Stimulated activated CD4-positive, alpha-beta T cell treated with anti-CD3 and anti-CD28 coated beads, Interleukin-2, amount 100 ng/mL, for 24 hours (primary cell): ENCODE measurements around the gene CAMK1D.

Experiments used
- DNase-seq, 2 donors: peaks; one replicate each; pipeline ENCODE4 v3.0.0-alpha.2; 2020

CAMK1D gene

DNA sequence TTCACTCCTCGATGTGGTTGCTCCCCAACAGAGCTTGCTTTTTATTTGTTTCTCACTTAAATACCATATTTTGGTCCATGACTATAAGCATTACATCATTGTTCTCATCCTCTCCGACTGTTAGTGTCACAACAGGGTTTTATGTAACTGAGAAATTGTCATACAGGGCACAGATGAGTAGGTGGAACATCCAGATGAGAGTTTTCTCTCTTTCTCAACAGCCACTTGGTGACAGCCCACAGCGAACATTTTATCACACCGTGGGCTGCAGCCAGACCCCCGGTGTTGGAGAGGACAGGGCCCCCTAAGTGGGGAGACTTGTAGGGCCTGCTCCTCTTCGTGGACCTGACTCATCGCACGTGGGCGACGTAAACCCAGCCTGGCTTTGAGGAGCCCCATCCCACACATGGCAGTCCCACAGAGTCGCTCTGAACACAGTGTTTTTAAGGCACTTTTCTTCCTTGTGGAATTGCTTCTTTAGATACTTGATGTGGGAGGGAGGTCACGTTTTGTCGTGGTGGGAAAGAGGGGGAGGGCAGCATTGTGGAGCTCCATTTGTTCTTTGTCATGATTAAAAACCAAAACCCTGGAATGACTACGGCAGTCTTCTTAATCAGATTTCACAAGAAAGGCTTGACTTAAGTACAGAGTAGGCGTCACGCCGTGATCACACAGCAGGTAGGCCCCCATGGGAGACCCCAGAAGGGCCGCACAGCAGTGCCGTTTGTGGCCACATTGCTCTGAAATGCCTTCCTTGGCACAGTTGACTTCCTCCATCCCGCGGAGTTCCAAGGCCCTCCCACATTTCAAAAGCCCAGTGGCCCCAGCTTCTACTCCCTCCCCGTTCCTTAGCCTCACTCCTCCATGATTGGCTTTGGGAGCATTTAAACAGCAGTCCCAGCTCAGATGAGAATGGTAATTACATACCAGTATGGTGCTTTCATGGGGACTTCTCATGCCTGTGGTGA is 431.6 kb downstream of the CAMK1D start:
- peak; percentile 23 to 27 for DNase-seq

DNA sequence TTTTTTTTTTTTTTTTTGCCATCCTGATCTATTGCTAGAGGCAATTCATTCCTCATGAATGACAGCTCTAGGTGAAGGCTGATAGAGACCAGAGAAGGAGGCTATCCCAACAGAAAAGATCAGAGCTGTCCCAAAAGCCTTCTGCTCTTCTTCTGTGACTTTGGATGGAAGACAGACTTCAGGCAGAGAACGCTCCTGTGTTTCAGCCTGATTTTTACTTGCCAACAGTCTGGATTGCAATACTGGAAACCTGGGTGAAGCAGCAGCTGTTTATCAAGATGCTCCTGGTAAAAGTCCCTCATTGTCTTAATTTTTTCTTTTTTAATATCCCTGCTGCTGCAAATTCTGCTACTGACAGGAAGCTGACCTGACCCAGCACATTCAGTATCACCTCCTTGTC is 432.6 kb downstream of the CAMK1D start:
- DNase-seq: no peak

DNA sequence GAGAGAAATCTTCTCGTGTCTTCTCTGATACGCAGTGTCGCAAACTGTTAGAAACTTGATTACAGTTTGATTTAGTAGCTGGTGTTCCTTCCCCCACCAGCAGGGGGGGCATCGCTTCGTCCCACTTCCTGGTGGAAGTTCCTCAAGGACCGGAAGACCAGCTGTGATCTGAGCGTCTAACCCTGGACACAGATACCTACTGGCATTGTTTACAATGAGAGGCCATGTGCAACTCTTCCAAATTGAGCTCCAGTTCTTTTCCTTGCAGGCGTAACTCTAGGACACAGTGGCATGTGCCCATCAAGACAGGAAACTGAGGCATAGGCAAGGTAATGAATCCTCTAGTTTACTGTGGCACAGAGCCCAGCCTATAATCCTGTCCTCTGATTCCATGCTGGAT is 433.2 kb downstream of the CAMK1D start:
- DNase-seq: peak; percentile 49 to 62

GRCh38 chr10:12783293-12783692 is 433.9 kb downstream of the CAMK1D start:
- no peak for DNase-seq

- no peak for DNase-seq
Observed at GRCh38 chr10:12784646-12785045, 435.3 kb downstream of the CAMK1D start.

- no peak for DNase-seq
Observed at GRCh38 chr10:12785415-12785831, 436.1 kb downstream of the CAMK1D start.

DNA sequence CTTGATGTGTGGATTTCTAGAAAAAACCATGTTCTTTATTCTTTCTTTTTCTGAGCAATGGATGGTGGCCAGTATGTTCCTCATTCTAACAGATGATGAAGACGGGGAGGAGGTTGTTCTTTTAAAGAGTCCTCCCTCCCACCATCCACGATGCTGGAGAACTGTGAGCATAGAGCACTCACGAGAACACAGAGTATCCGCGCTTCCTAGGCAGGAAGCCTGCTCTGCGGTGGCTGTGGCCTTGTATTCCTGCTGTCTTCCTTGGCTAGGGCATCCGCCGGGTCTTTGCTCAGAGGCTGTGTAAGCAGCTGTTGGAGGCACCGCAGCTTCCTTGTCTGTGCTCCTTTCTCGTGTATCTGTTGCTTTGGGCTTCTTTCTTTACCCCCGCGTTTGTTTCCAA is 437.9 kb downstream of the CAMK1D start:
- DNase-seq: no peak

GRCh38 chr10:12788277-12788676 is 438.9 kb downstream of the CAMK1D start:
- no peak for DNase-seq

- no peak for DNase-seq
Observed at GRCh38 chr10:12790270-12790669, 440.9 kb downstream of the CAMK1D start.

- DNase-seq: no peak
Observed at GRCh38 chr10:12791728-12792127, 442.4 kb downstream of the CAMK1D start.

- DNase-seq: no peak
Observed at GRCh38 chr10:12792889-12793556, 443.7 kb downstream of the CAMK1D start.

GRCh38 chr10:12795315-12796110 is 446.2 kb downstream of the CAMK1D start:
- DNase-seq: no peak

DNA sequence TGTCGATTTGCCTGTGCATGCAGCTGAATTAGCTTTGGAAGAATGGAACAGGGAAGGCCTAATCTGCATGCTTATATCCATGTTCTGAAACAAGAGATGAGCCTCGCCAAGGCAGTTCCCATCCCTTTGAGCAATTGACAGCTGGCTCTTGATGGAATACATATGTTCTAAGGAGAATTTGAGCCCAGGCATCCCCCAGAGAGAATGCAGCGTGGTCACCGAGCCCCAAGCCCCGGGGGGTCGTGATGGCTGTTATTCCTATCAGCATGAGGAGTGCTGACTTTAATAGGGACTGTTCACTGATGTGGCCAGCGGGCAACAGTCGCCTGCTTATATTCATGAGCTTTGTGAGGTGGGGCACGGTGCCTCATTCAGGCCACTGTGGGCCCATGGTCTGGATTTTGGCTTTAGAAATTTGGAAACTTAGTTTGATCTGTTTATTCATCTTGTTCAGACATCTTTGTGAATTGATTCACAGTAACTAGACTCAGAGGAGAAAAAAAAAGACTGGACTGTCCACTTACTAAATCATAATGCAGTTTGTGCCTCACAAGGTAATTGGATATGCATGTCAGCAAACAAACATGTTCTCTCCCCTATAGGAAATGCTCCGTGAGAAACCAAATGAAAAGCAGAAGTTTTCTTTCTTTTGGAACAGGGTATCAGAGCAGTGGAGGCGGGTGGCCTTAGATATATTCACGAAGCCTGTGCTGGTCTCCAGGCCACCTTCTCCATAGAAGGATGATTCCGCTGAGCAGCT is 447.2 kb downstream of the CAMK1D start:
- no peak for DNase-seq

GRCh38 chr10:12797471-12798262 is 448.3 kb downstream of the CAMK1D start:
- DNase-seq: no peak

- no peak for DNase-seq
Observed at GRCh38 chr10:12799144-12799543, 449.8 kb downstream of the CAMK1D start.

- no peak for DNase-seq
Observed at GRCh38 chr10:12799714-12800113, 450.4 kb downstream of the CAMK1D start.

- DNase-seq: no peak
Observed at GRCh38 chr10:12800302-12800701, 451.0 kb downstream of the CAMK1D start.

GRCh38 chr10:12801214-12802087 is 452.1 kb downstream of the CAMK1D start:
- DNase-seq: no peak

DNA sequence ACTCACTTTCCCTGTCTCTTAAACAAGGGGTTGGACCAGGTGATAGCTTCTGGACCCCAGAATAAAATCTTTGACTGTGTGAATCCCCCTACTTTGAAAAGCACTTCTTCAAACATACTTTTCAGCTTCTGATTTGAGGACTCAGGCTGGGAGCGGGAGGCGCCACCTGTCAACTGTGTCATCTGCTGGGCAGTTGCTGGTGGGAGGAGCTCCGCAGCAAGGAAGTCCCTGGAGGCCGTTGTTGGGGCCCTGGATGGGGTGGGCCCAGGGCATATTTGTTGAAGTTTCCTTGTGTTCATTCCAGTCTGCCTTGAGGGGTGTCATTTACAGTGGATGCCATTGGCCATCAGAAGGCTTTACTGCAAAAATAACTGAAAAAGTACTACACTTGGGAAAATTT is 454.4 kb downstream of the CAMK1D start:
- DNase-seq: no peak

- DNase-seq: no peak
Observed at GRCh38 chr10:12806228-12807095, 457.1 kb downstream of the CAMK1D start.
